Rectal smooth muscle tissue (tissue), 1 donor: ENCODE data around the gene PSEN2.

Experiments
- H3K27ac ChIP-seq: one replicate; pipeline ENCODE4 v1.7.0; 2013; ENCODE audit warnings: low read depth, low read length, inconsistent platforms
- H3K27me3 ChIP-seq: one replicate; pipeline ENCODE4 v1.7.0; 2013; ENCODE audit warnings: low read length; ENCODE audit not compliant: control insufficient read depth, insufficient read depth
- H3K36me3 ChIP-seq: one replicate; pipeline ENCODE4 v1.7.0; 2013; ENCODE audit warnings: low read length; ENCODE audit not compliant: control insufficient read depth, insufficient read depth
- H3K4me1 ChIP-seq: one replicate; pipeline ENCODE4 v1.7.0; 2013; ENCODE audit warnings: low read length; ENCODE audit not compliant: control insufficient read depth, insufficient read depth
- H3K4me3 ChIP-seq: one replicate; pipeline ENCODE4 v1.7.0; 2013; ENCODE audit warnings: low read length
- H3K9ac ChIP-seq: one replicate; pipeline ENCODE4 v1.7.0; 2013; ENCODE audit warnings: low read length

The PSEN2 gene

DNA sequence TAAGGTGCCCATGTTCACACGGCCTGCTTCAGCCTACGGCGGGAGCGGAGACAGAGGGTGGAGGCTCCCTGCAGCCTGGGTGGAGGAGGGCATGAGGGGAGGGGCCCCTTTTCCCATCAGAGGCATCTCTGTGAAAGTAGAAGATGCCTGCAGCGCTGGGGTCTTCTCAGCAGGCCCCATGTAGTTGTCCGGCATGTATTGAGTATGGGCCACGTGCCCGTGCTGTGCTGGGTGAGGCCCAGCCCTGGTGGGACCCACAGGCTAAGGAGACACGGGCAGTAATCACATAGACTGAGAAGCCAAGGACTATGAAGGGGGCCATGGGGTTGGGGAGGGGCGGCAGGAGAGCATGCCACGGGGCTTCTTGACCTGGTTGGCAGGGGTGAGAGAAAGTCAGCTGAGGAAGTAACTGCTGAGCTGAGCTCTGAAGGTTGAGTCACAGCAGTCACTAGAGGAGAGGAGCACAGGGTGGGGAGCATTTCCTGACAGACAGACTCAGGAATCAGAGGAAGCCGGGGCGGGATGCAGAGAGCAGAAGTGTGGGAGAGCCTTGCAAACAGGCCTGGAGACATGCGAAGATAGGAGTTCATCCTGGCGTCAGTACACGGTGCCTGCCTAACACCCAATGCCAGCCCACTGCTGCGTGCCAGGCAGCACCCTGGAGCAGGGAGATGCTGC is 21.6 kb downstream of the PSEN2 start:
- Histone ChIP-seq H3K36me3 (peaks cover 34% of the 10 kb centered on the region), H3K4me1 (no peaks in the 10 kb centered on the region), H3K4me3 (no peak overlapping the region), H3K27me3 (no peaks in the 10 kb centered on the region), H3K27ac (no peak overlapping the region), H3K9ac (no peak overlapping the region)

DNA sequence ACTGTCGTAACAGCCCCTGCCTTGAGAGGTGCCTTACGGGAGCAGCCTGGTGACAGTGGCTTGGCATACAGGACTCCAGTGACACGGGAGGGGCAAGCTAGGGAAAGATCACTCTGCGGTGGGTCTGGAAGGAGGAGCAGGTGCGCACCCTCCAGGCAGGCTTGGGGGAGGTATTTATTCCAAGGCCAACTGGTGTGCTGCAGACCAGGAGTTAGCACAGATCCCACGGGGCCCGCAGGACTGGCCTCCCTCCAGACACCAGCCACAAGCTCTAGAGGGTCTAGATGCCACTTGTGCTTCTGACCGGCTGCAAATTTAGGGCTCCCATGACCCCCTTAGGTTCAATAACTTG is 22.1 kb downstream of the PSEN2 start:
- H3K9ac ChIP-seq: no peak overlapping the region
- peaks cover 34% of the 10 kb centered on the region for H3K36me3 ChIP-seq
- no peak overlapping the region for H3K4me3 ChIP-seq
- no peaks in the 10 kb centered on the region for H3K27me3 ChIP-seq
- H3K27ac ChIP-seq: no peak overlapping the region
- H3K4me1 ChIP-seq: no peaks in the 10 kb centered on the region

DNA sequence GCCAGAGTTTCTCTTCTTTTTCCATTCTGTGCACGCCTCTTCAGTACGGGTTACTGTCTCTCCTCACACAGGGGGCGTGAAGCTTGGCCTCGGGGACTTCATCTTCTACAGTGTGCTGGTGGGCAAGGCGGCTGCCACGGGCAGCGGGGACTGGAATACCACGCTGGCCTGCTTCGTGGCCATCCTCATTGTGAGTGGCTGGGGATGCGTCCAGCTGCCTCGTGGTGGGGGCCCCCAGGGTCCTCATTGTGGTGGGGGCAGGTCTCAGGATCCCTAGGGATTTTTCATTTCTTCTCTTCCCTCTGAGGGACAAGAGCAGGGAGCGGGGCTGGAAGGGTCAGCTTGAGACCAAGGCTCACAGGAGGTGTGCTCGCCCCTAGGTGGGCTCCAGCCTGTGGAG is 23.5 kb downstream of the PSEN2 start:
- Histone ChIP-seq H3K4me3 (no peak overlapping the region), H3K36me3 (peaks cover 34% of the 10 kb centered on the region), H3K27me3 (no peaks in the 10 kb centered on the region), H3K27ac (no peak overlapping the region), H3K4me1 (no peaks in the 10 kb centered on the region), H3K9ac (no peak overlapping the region)

DNA sequence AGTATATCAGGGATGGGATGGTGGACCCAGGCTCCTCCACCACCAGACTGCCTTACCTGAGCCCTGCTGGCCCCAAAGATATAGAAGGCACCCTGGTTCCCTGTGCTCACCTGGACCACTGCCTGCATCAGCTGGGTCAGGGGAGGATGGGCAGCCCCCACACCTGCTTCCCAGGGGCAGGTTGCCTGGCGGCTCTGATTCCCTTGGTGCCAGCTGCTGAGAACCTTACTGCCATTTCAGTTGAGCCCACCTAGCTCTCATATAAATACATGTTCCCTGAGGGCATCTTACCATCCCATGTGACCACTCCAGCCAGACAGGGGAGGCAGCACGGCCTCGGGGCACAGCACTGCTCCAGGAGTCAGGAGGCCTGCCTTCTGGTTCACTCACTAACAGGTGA is 24.4 kb downstream of the PSEN2 start:
- H3K36me3 ChIP-seq: peaks cover 40% of the 10 kb centered on the region

DNA sequence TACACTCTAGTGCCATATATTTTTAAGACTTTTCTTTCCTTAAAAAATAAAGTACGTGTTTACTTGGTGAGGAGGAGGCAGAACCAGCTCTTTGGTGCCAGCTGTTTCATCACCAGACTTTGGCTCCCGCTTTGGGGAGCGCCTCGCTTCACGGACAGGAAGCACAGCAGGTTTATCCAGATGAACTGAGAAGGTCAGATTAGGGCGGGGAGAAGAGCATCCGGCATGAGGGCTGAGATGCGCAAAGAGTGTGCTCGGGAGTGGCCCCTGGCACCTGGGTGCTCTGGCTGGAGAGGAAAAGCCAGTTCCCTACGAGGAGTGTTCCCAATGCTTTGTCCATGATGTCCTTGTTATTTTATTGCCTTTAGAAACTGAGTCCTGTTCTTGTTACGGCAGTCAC is 25.2 kb downstream of the PSEN2 start:
- Histone ChIP-seq H3K27me3 (no peaks in the 10 kb centered on the region), H3K9ac (no peak overlapping the region), H3K4me3 (no peak overlapping the region), H3K4me1 (no peaks in the 10 kb centered on the region), H3K27ac (no peak overlapping the region), H3K36me3 (peaks cover 40% of the 10 kb centered on the region)

More for the DNA sequence above, 24.4 kb downstream of the PSEN2 start:
- H3K9ac ChIP-seq: no peak overlapping the region
- H3K4me3 ChIP-seq: no peak overlapping the region
- H3K4me1 ChIP-seq: no peaks in the 10 kb centered on the region
- no peak overlapping the region for H3K27ac ChIP-seq
- no peaks in the 10 kb centered on the region for H3K27me3 ChIP-seq

DNA sequence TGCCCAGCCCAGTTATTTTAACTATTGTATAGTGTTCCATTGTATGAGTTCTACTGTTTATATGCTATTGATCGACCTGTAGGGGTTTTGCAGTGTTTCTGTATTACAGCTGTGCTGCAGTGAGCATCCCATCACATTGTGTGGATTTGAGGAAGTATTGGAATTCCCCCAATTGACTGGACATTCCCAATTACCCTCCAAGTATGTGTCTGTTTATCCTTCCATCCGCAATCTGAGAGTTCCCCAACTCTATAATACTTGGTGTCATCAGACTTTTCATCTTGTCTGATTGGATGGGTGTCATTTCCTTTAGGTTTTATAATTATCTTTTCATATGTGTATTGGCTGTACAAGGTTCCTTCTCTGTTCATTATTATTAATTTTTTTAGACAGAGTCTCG is 27.8 kb downstream of the PSEN2 start:
- Histone ChIP-seq H3K27ac (no peak overlapping the region), H3K4me1 (no peaks in the 10 kb centered on the region), H3K4me3 (no peak overlapping the region), H3K9ac (no peak overlapping the region), H3K27me3 (no peaks in the 10 kb centered on the region), H3K36me3 (peaks cover 25% of the 10 kb centered on the region)

DNA sequence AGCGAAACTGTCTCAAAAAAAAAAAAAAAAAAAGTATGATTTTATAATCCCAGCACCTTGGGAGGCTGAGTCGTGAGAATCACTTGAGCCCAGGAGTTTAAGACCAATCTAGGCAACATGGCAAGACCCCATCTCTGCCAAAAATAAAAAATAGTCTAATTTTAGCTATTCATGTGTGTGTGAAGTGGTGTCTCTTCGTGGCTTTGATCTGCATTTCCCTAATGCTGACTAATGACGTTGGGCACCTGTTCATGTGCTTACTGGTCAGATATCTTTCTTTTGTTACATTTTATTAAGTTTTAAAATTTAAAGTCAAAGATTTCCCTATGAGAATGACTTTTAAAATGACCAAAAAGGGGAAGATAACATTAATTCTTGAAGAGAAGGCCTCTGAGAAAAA is 31.0 kb downstream of the PSEN2 start:
- Histone ChIP-seq H3K27ac (no peak overlapping the region), H3K36me3 (peaks cover 8% of the 10 kb centered on the region), H3K4me3 (no peak overlapping the region), H3K27me3 (no peaks in the 10 kb centered on the region), H3K4me1 (peaks cover 4% of the 10 kb centered on the region), H3K9ac (no peak overlapping the region)

DNA sequence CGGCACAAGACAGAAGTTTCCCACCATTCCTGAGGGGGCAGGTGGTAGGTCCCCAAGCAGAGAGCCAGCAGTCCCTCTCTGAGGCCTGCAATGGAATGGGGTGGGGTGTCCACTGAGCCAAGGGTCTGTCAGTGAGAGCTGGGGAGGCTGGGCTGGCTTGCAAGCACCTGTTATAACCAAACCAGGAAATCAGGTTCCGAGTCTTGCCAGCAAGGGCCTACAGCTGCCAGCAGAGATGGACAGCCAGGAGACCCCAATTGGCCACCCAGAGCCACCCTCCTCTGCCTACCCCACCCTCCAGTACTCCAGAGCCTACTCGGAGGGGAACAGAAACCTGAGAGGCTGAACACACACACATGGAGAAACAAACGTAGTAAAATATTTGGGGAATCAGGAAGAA is 32.2 kb downstream of the PSEN2 start:
- H3K27ac ChIP-seq: no peak overlapping the region

DNA sequence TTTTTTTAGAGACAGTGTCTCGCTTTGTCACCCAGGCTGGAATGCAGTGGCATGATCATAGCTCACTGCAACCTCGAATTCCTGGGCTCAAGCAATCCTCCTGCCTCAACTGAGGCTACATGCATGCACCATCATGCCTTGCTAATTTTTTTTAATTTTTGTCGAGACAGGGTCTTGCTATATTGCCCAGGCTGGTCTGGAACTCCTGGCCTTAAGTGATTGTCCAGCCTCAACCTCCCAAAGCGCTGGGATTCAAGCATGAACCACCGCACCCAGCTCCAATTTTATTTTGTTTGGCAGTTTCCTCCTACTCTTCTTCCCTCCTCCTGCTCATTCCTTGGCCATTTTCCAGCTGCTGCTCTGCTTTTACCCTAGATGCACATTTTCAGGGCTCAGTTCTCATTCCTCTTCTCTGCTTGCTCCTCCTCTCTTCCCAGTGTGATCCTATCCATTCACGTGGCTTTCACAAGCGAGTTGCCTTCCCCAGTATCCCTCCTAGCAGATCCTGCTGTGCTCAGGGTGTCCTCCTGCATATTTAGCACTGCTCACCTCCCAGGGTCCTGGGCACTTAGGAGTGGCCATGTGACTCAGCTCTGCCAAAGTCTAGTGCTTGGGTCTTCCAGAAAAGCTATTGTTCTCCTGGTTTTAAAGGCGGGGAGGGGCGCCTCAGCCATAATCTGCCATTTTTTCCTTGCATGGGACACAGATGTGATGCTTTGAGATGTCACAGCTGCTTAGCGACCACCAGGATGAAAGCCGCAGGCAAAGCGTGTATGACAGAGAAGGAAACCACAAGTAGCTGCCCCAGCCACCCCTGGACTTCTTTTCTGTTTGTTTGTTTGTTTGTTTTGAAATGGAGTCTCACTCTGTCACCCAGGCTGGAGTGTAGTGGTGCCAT is 33.7 kb downstream of the PSEN2 start:
- H3K27me3 ChIP-seq: no peaks in the 10 kb centered on the region
- H3K9ac ChIP-seq: no peak overlapping the region
- H3K4me3 ChIP-seq: no peak overlapping the region
- peaks cover 6% of the 10 kb centered on the region for H3K36me3 ChIP-seq
- peaks cover 4% of the 10 kb centered on the region for H3K4me1 ChIP-seq
- H3K27ac ChIP-seq: peak overlapping the region; percentile 76

More for the DNA sequence above, 32.2 kb downstream of the PSEN2 start:
- H3K27me3 ChIP-seq: no peaks in the 10 kb centered on the region
- H3K4me3 ChIP-seq: no peak overlapping the region
- H3K4me1 ChIP-seq: peaks cover 4% of the 10 kb centered on the region
- H3K36me3 ChIP-seq: peaks cover 6% of the 10 kb centered on the region
- no peak overlapping the region for H3K9ac ChIP-seq

DNA sequence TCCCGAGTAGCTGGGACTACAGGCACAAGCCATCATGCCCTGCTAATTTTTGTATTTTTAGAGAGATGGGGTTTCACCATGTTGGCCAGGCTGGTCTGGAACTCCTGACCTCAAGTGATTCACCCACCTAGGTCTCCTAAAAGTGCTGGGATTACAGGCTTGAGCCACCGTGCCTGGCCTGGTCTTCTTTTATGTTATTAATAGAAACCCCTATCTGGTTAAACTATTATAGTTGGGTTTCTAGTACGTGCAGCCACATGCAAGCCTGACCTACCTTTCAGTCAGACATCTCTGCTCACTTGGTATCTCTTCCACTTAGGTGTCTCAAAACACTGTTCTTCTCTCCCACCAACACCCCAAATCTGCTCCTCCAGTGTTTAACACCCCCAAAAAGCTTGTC is 34.4 kb downstream of the PSEN2 start:
- Histone ChIP-seq H3K4me3 (no peak overlapping the region), H3K36me3 (peaks cover under 1% of the 10 kb centered on the region), H3K4me1 (peaks cover 4% of the 10 kb centered on the region), H3K9ac (no peak overlapping the region), H3K27me3 (no peaks in the 10 kb centered on the region), H3K27ac (no peak overlapping the region)

DNA sequence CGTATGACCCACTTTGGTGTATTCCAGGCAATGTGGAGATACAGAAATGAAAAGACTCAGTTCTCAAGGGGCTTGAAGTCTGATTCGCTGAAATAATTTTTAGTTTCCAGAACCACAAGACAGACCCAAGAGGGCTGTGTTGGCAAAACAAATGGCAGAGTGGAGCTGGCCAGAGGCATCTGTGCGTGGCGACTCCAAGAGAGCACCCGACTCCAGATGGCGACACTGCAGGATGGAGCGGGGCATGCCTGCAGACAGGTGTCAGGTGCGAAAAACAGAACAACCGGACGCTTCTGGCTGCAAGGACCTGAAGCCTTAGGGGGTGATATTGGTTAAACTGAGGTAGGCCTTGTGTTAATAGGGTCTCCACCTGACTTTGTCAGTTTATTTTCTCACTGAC is 38.0 kb downstream of the PSEN2 start:
- H3K27ac ChIP-seq: no peak overlapping the region
- peaks cover 4% of the 10 kb centered on the region for H3K4me1 ChIP-seq
- no peak overlapping the region for H3K4me3 ChIP-seq
- no peak overlapping the region for H3K9ac ChIP-seq
- H3K27me3 ChIP-seq: no peaks in the 10 kb centered on the region
- no peaks in the 10 kb centered on the region for H3K36me3 ChIP-seq

DNA sequence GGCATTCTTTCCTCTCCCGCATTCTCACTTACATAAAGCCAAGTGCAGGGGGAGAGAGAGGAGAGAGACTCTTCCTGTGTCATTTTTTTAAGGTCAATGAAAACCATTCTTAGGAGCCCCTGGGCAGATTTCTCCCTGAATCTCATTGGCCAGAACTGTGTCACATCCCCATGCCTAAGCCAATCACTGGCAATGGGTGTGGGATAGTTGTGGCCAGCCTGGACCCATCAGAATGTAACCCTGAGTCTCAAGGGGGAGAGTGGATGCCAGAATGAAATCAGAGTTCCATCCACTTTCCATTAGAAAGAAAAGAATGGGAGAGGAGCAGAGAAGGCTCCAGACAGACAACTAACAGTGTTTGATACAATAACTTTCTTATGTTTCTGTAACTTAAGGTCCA is 38.5 kb downstream of the PSEN2 start:
- H3K9ac ChIP-seq: no peak overlapping the region
- H3K36me3 ChIP-seq: no peaks in the 10 kb centered on the region
- H3K4me1 ChIP-seq: peaks cover 4% of the 10 kb centered on the region
- H3K27me3 ChIP-seq: no peaks in the 10 kb centered on the region
- no peak overlapping the region for H3K4me3 ChIP-seq
- H3K27ac ChIP-seq: no peak overlapping the region
